ENCODE measurements around the gene LPGAT1. TPM values are rescaled to one million over a fixed set of nuclear protein-coding genes. Genes with fewer than 3 reads are reported as not detected.

LPGAT1 gene
- total and polyA plus RNA-seq, 2 donors (not counting 3 experiments of a cell fraction or from before 2014, with no cell fraction given): 6.1 to 46.0 TPM

GRCh38 chr1:211752317-211752716 lies 78.2 kb downstream of the LPGAT1 start:
- Histone ChIP-seq H3K79me2 (ENCODE audit: control insufficient read depth, insufficient read depth, low read length) (no peaks in the 10 kb centered on the region), H3K4me1 (ENCODE audit: control insufficient read depth, extremely low read depth, insufficient read depth, low read length) (no peaks in the 10 kb centered on the region), H3K9me3 (replicated peaks; ENCODE audit: control insufficient read depth, insufficient read depth, low read length) (no peaks in the 10 kb centered on the region), H3K27ac (ENCODE audit: insufficient read depth, low read depth, low read length) (no peak overlapping the region), H3K4me3 (replicated peaks in 1 of 3; ENCODE audit: insufficient read depth in 1 of 3, low read depth in 1 of 3, low read length in 3 of 3) (no peak overlapping the region), H2AFZ (ENCODE audit: low read depth, low read length) (no peak overlapping the region), H3K4me2 (ENCODE audit: insufficient read depth, low read length) (no peak overlapping the region), H3K9me1 (replicated peaks; ENCODE audit: control insufficient read depth, extremely low read depth, insufficient read depth, low read length) (no peaks in the 10 kb centered on the region), H3K36me3 (ENCODE audit: control insufficient read depth in 2 of 2, extremely low read depth in 1 of 2, insufficient read depth in 2 of 2, low read length in 2 of 2) (peaks cover 0 to 2% of the 10 kb centered on the region in 2 experiments), H3K27me3 (ENCODE audit: control insufficient read depth in 2 of 2, insufficient read depth in 2 of 2, low read length in 2 of 2) (no peaks in the 10 kb centered on the region), H3K9ac (replicated peaks; ENCODE audit: extremely low read depth, insufficient read depth, low read length) (no peak overlapping the region), H4K20me1 (replicated peaks; ENCODE audit: control insufficient read depth, extremely low read depth, insufficient read depth, low read length) (no peaks in the 10 kb centered on the region)
- dilution Hi-C loops (cut with MboI; ENCODE audit: extremely low pct_ligation_motif_present, low sequenced_read_pairs): no loop called here
- intact Hi-C loops (cut with micrococcal nuclease): no loop called here
- CTCF ChIA-PET: no interaction called here
- POLR2A ChIA-PET: no interaction called here
- no peak for FAIRE-seq
- no TSS peak for BruUV-seq (replicated peaks)
- TF ChIP-seq POLR2A (IDR thresholded peaks at IDR 0.05; ENCODE audit: low read depth, low read length) (no peak), JUN (IDR thresholded peaks at IDR 0.05; ENCODE audit: borderline replicate concordance, insufficient read depth, insufficient read length, low read depth) (no peak), GATA2 (IDR thresholded peaks at IDR 0.05; ENCODE audit: insufficient read depth, insufficient read length, low read depth, low read length) (no peak), MAX (IDR thresholded peaks at IDR 0.05; ENCODE audit: insufficient read depth, insufficient read length) (no peak), CTCF (IDR thresholded peaks at IDR 0.05; ENCODE audit: extremely low read depth in 1 of 2, insufficient read depth in 1 of 2, low read depth in 1 of 2, low read length in 2 of 2) (no peak), FOS (IDR thresholded peaks at IDR 0.05; ENCODE audit: borderline replicate concordance, insufficient read depth, low read length) (no peak), POLR2AphosphoS5 (IDR thresholded peaks at IDR 0.05; ENCODE audit: insufficient read depth, low read depth, low read length) (no peak), MYC (IDR thresholded peaks at IDR 0.05; ENCODE audit: low read depth, low read length) (no peak), EZH2 (IDR thresholded peaks at IDR 0.05; ENCODE audit: borderline replicate concordance, low read depth, low read length, severe bottlenecking) (no peak)
- DNase-seq (ENCODE audit: low read depth, low spot score): no peak
